Measurements from ENCODE around the gene BLVRB. TPM values are rescaled to one million over a fixed set of nuclear protein-coding genes. Genes with fewer than 3 reads are reported as not detected.
"Not testable (repeated sequence)": the region's sequence is repeated elsewhere in the genome, so short reads cannot be mapped to it uniquely, and the experiment has no call there.

BLVRB gene
- total RNA-seq, 3 donors from 2014 or later (not counting 1 experiment from before 2014, with no cell fraction given), result 16.8 to 25.2 (median 18.3) TPM

DNA sequence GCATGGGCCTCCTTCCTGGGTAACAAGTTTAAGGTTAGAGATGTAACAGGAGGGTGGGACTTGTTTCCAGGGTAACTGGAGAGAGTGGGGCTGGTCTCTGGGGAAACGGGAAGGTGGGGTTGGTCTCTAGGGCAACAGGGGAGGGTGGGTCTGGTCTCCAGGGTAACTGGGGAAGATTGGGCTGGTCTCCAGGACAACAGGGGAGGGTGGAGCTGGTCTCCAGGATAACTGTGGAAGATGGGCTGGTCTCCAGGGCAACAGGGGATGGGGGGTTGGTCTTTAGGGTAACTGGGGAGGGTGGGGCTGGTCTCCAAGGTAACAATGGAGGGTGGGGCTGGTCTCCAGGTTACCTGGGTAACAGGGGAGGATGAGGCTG lies 37.8 kb upstream of the BLVRB start:
- Histone ChIP-seq H3K27ac (ENCODE audit: low read length) (no peak overlapping the region), H3K4me3 (ENCODE audit: low read length) (no peak overlapping the region), H3K9me3 (ENCODE audit: control insufficient read depth, insufficient read depth, low read length) (no peaks in the 10 kb centered on the region), H3K27me3 (ENCODE audit: control insufficient read depth, insufficient read depth, low read length) (no peaks in the 10 kb centered on the region), H3K4me1 (ENCODE audit: control insufficient read depth, insufficient read depth, low read length) (no peaks in the 10 kb centered on the region), H3K36me3 (ENCODE audit: control insufficient read depth, insufficient read depth, low read length) (no peaks in the 10 kb centered on the region)
- Mint-ChIP-seq H3K27ac (no peak overlapping the region), H3K27me3 (ENCODE audit: low read depth in 2 of 2) (peaks cover 6 to 22% of the 10 kb centered on the region in 2 donors), H3K36me3 (no peaks in the 10 kb centered on the region), H3K4me1 (no peaks in the 10 kb centered on the region), H3K9me3 (no peaks in the 10 kb centered on the region), H3K4me3 (no peak overlapping the region)
- 64% methylated on average over 1 of the region's 1 CpG for WGBS (ENCODE audit: insufficient coverage)
- ATAC-seq, result no peak
- intact Hi-C loops (cut with micrococcal nuclease), result no loop called here
- TF ChIP-seq, protein P1, sequence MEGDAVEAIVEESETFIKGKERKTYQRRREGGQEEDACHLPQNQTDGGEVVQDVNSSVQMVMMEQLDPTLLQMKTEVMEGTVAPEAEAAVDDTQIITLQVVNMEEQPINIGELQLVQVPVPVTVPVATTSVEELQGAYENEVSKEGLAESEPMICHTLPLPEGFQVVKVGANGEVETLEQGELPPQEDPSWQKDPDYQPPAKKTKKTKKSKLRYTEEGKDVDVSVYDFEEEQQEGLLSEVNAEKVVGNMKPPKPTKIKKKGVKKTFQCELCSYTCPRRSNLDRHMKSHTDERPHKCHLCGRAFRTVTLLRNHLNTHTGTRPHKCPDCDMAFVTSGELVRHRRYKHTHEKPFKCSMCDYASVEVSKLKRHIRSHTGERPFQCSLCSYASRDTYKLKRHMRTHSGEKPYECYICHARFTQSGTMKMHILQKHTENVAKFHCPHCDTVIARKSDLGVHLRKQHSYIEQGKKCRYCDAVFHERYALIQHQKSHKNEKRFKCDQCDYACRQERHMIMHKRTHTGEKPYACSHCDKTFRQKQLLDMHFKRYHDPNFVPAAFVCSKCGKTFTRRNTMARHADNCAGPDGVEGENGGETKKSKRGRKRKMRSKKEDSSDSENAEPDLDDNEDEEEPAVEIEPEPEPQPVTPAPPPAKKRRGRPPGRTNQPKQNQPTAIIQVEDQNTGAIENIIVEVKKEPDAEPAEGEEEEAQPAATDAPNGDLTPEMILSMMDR (IDR thresholded peaks at IDR 0.05), result no peak
- no peak for DNase-seq

DNA sequence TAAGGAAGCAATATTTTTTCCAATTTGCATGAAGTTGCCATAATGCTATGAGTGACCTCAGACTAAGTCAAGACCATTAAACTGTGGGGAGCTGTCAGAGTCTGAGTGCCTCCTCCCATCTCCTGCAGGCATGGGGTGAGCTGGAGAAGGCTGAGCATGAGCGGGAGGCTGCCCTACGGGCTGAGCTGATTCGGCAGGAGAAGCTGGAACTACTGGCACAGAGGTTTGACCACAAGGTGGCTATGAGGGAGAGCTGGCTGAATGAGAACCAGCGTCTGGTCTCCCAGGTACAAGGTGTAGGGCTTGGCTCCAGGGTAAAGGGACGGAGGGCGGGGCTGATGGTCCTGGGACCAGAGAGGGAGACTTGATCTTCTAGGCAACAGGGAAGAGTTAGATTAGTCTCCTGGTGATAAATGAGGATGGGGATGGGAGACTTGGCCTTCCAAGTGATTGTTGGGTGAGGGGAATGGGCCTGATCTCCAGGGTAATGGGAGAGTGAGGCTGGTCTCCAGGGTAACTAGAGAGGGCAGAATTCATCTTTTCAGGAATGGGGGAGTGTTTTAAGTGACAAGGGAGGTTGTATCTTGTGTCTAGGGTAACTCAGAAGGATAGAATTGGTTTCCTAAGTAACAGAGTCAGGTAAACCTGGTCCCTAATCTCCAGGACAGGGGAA lies 37.2 kb upstream of the BLVRB start:
- H3K27ac ChIP-seq (ENCODE audit: low read length), result no peak overlapping the region
- peaks cover 6 to 20% of the 10 kb centered on the region in 2 donors for H3K27me3 Mint-ChIP-seq (ENCODE audit: low read depth in 2 of 2)
- ATAC-seq, result no peak
- H3K36me3 ChIP-seq (ENCODE audit: control insufficient read depth, insufficient read depth, low read length), result no peaks in the 10 kb centered on the region
- H3K4me1 Mint-ChIP-seq, result no peaks in the 10 kb centered on the region
- no peaks in the 10 kb centered on the region for H3K9me3 ChIP-seq (ENCODE audit: control insufficient read depth, insufficient read depth, low read length)
- 71% methylated on average over 6 of the region's 6 CpGs for WGBS (ENCODE audit: insufficient coverage)
- H3K36me3 Mint-ChIP-seq, result no peaks in the 10 kb centered on the region
- no peak for DNase-seq
- no peak overlapping the region for H3K4me3 ChIP-seq (ENCODE audit: low read length)
- TF ChIP-seq, protein P1 (IDR thresholded peaks at IDR 0.05), result no peak
- H3K4me1 ChIP-seq (ENCODE audit: control insufficient read depth, insufficient read depth, low read length), result no peaks in the 10 kb centered on the region
- H3K4me3 Mint-ChIP-seq, result no peak overlapping the region
- no peak overlapping the region for H3K27ac Mint-ChIP-seq
- no peaks in the 10 kb centered on the region for H3K27me3 ChIP-seq (ENCODE audit: control insufficient read depth, insufficient read depth, low read length)
- intact Hi-C loops (cut with micrococcal nuclease), result no loop called here
- no peaks in the 10 kb centered on the region for H3K9me3 Mint-ChIP-seq

DNA sequence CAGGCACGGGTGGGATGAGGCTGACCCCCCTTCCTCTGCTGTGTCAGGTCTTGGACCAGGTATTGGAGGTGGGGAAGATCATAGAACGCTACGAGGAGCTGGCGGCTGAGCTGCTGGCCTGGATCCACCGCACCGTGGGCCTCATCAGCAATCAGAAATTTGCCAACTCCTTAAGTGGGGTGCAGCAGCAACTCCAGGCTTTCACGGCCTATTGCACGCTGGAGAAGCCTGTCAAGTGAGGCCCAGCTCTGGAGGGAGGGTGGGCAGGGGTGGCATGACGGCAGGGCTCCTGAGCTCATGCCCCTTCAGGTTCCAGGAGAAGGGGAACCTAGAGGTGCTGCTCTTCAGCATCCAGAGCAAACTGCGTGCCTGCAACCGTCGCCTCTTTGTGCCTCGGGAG lies 36.5 kb upstream of the BLVRB start:
- Histone ChIP-seq H3K36me3 (ENCODE audit: control insufficient read depth, insufficient read depth, low read length) (no peaks in the 10 kb centered on the region), H3K4me3 (ENCODE audit: low read length) (no peak overlapping the region), H3K4me1 (ENCODE audit: control insufficient read depth, insufficient read depth, low read length) (no peaks in the 10 kb centered on the region), H3K9me3 (ENCODE audit: control insufficient read depth, insufficient read depth, low read length) (no peaks in the 10 kb centered on the region), H3K27me3 (ENCODE audit: control insufficient read depth, insufficient read depth, low read length) (no peaks in the 10 kb centered on the region), H3K27ac (ENCODE audit: low read length) (no peak overlapping the region)
- TF ChIP-seq, protein P1 (IDR thresholded peaks at IDR 0.05), result no peak
- H3K9me3 Mint-ChIP-seq, result no peaks in the 10 kb centered on the region
- H3K4me3 Mint-ChIP-seq, result no peak overlapping the region
- no peaks in the 10 kb centered on the region for H3K4me1 Mint-ChIP-seq
- intact Hi-C loops (cut with micrococcal nuclease), result no loop called here
- H3K36me3 Mint-ChIP-seq, result no peaks in the 10 kb centered on the region
- ATAC-seq, result no peak
- 92% methylated on average over 13 of the region's 13 CpGs for WGBS (ENCODE audit: insufficient coverage)
- peaks cover 6 to 19% of the 10 kb centered on the region in 2 donors for H3K27me3 Mint-ChIP-seq (ENCODE audit: low read depth in 2 of 2)
- H3K27ac Mint-ChIP-seq, result no peak overlapping the region
- DNase-seq, result no peak

DNA sequence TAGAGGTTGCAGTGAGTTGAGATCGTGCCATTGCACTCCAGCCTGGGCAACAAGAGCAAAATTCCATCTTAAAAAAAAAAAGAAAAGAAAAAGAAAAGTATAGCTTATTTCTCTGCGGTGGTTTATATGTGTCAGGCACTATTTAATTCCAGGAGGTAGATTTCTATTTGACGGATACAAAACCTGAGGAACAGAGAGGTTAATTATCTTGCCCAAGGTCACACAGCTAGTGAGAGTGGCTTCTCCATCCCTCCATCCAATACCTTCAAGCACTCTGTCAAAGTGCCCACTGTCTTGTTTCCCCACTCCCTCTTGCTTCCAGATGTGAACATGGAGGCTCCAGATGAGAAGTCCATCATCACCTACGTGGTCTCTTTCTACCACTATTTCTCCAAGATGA lies 36.1 kb upstream of the BLVRB start:
- 97% methylated on average over 4 of the region's 4 CpGs for WGBS (ENCODE audit: insufficient coverage)
- H3K9me3 Mint-ChIP-seq, result no peaks in the 10 kb centered on the region
- Histone ChIP-seq H3K27ac (ENCODE audit: low read length) (no peak overlapping the region), H3K36me3 (ENCODE audit: control insufficient read depth, insufficient read depth, low read length) (no peaks in the 10 kb centered on the region), H3K9me3 (ENCODE audit: control insufficient read depth, insufficient read depth, low read length) (no peaks in the 10 kb centered on the region), H3K4me1 (ENCODE audit: control insufficient read depth, insufficient read depth, low read length) (no peaks in the 10 kb centered on the region), H3K27me3 (ENCODE audit: control insufficient read depth, insufficient read depth, low read length) (no peaks in the 10 kb centered on the region), H3K4me3 (ENCODE audit: low read length) (no peak overlapping the region)
- no peaks in the 10 kb centered on the region for H3K4me1 Mint-ChIP-seq
- intact Hi-C loops (cut with micrococcal nuclease), result no loop called here
- no peak for DNase-seq
- H3K36me3 Mint-ChIP-seq, result no peaks in the 10 kb centered on the region
- no peak overlapping the region for H3K27ac Mint-ChIP-seq
- H3K27me3 Mint-ChIP-seq (ENCODE audit: low read depth in 2 of 2), result peaks cover 6 to 19% of the 10 kb centered on the region in 2 donors
- ATAC-seq, result no peak
- no peak overlapping the region for H3K4me3 Mint-ChIP-seq
- TF ChIP-seq, protein P1 (IDR thresholded peaks at IDR 0.05), result no peak

DNA sequence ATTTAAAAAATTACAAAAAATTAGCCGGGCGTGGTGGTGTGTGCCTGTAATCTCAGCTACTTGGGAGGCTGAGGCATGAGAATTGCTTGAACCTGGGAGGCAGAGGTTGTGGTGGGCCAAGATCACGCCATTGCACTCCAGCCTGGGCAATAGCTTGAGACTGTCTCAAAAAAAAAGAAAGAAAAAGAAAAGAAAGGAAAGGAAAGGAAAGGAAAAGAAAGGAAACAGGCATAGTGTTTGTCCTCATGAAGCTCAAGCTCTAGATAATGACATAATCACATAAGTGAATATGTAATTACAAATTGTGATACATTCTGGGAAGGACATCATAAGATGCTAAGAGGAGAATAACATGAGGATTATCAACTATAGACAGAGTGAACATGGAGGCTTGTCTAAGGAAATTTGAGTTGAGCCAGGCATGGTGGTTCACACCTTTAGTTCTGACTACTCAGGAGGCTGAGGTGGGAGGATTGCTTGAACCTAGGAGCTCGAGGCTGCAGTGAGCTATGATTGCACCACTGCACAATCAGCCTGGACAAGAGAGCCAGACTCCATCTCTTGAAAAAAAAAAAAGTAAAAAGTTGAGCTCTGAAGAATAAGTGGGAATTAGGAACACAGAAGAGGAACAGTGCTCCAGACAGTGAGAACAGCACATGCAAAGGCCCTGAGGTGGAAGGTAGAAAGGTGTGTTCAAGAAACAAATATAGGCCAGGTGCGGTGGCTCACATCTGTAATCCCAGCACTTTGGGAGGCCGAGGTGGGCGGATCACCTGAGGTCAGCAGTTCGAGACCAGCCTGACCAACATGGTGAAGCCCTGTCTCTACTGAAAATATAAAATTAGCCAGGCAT lies 35.4 kb upstream of the BLVRB start:
- H3K9me3 Mint-ChIP-seq; H3K27ac Mint-ChIP-seq; H3K27ac ChIP-seq (ENCODE audit: low read length); H3K36me3 ChIP-seq (ENCODE audit: control insufficient read depth, insufficient read depth, low read length); intact Hi-C loops (cut with micrococcal nuclease); H3K36me3 Mint-ChIP-seq; H3K9me3 ChIP-seq (ENCODE audit: control insufficient read depth, insufficient read depth, low read length); H3K27me3 ChIP-seq (ENCODE audit: control insufficient read depth, insufficient read depth, low read length); ATAC-seq; H3K4me1 ChIP-seq (ENCODE audit: control insufficient read depth, insufficient read depth, low read length); H3K4me1 Mint-ChIP-seq; H3K4me3 ChIP-seq (ENCODE audit: low read length); H3K4me3 Mint-ChIP-seq; DNase-seq: not testable (repeated sequence)
- H3K27me3 Mint-ChIP-seq (ENCODE audit: low read depth in 2 of 2), result peaks cover 6 to 18% of the 10 kb centered on the region in 2 donors
- WGBS (ENCODE audit: insufficient coverage), result 81% methylated on average over 8 of the region's 8 CpGs
